Activated CD4-positive, alpha-beta T cell treated with anti-CD3 and anti-CD28 coated beads, Interleukin-2, amount 10 ng/mL, durations not matched to agents 24 days and 14 days (primary cell): ENCODE measurements around the gene PIK3C2B. TPM values are rescaled to one million over a fixed set of nuclear protein-coding genes. Genes with fewer than 3 reads are reported as not detected.

Source experiments
- DNase-seq: peaks from one replicate; pipeline ENCODE4 v3.0.0; 2022
- H3K27ac Mint-ChIP-seq: one replicate; pipeline ENCODE4 v1.8.0; 2022; ENCODE audit warnings: mild to moderate bottlenecking, mixed read lengths
- H3K27me3 Mint-ChIP-seq: one replicate; pipeline ENCODE4 v1.8.0; 2022; ENCODE audit warnings: mixed read lengths
- H3K36me3 Mint-ChIP-seq: one replicate; pipeline ENCODE4 v1.8.0; 2022; ENCODE audit warnings: low read depth, mild to moderate bottlenecking, mixed read lengths
- H3K4me1 Mint-ChIP-seq: one replicate; pipeline ENCODE4 v1.8.0; 2021; ENCODE audit warnings: mixed read lengths
- H3K4me3 Mint-ChIP-seq: one replicate; pipeline ENCODE4 v1.8.0; 2022; ENCODE audit warnings: mild to moderate bottlenecking, moderate library complexity, mixed read lengths
- H3K9me3 Mint-ChIP-seq: one replicate; pipeline ENCODE4 v1.8.0; 2021; ENCODE audit warnings: mixed read lengths
- intact Hi-C: fragments of 100-400 bp; cut with micrococcal nuclease; formaldehyde crosslinking; loops from one replicate; pipeline ENCODE4 v1.15.1; 2023
- total RNA-seq: library from RNA; stranded (reverse); gene quantifications from 2 replicates; pipeline ENCODE4 v1.2.3, GENCODE V29; 2022

PIK3C2B gene
- total RNA-seq, 1 donor from 2014 or later = 23.6 TPM

DNA sequence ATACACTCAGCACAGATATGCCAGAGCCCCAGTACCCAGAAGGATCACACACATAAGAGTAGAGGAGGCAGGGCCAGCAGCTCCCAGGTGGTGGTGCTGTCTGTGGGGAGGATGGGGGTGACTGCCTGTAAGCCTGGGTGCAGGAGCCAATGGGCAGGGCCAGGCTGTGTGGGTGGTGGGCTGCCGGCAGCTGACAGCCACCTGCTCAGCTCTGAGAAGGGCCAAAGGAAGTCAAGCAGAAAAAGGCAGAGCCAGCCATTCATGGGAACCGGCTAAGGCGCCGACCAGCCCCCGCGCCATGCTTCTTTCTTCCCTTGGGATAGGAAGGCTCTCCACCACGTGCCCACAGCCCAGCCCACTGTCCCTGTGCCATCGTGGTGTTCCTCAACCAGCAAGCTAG, 14.1 kb downstream of the PIK3C2B start:
- Mint-ChIP-seq H3K9me3 (no peaks in the 10 kb centered on the region), H3K27ac (no peak overlapping the region), H3K4me1 (peaks cover 40% of the 10 kb centered on the region), H3K36me3 (peaks cover 2% of the 10 kb centered on the region), H3K4me3 (no peak overlapping the region), H3K27me3 (no peaks in the 10 kb centered on the region)
- no peak for DNase-seq
- intact Hi-C loops = no loop called here

- Mint-ChIP-seq H3K27me3 (no peaks in the 10 kb centered on the region), H3K36me3 (peaks cover 4% of the 10 kb centered on the region), H3K4me1 (peaks cover 45% of the 10 kb centered on the region), H3K4me3 (no peak overlapping the region), H3K9me3 (no peaks in the 10 kb centered on the region), H3K27ac (peak overlapping the region; percentile 19)
- DNase-seq = no peak
- intact Hi-C loops = no loop called here
Measured at GRCh38 chr1:204479387-204480136, 15.0 kb downstream of the PIK3C2B start.

DNA sequence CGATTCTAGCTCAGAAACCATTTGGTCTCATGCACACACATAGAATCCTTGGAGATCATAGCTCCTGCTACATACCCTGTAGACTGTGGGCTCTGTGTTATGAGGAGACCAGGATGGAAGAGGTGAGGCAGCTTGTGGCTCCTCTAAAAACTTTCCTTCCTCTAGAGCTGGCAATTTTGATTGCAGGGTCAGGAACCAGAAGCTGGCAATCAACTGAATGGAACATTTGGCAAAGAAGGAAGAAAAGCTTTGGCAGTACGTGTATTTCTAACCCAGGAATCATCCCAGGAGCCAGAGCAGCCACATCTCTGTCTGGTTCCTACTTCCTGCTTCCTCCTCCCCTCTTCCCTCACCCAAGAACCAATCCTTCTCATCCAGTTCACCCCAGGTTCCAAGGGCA, 15.7 kb downstream of the PIK3C2B start:
- no peak for DNase-seq
- H3K4me3 Mint-ChIP-seq = no peak overlapping the region
- intact Hi-C loops = no loop called here
- H3K27me3 Mint-ChIP-seq = no peaks in the 10 kb centered on the region
- peaks cover 4% of the 10 kb centered on the region for H3K36me3 Mint-ChIP-seq
- H3K27ac Mint-ChIP-seq = no peak overlapping the region
- H3K9me3 Mint-ChIP-seq = no peaks in the 10 kb centered on the region
- H3K4me1 Mint-ChIP-seq = peaks cover 45% of the 10 kb centered on the region

- H3K36me3 Mint-ChIP-seq = peaks cover 4% of the 10 kb centered on the region
- no peak for DNase-seq
- intact Hi-C loops = no loop called here
- H3K27me3 Mint-ChIP-seq = no peaks in the 10 kb centered on the region
- no peak overlapping the region for H3K4me3 Mint-ChIP-seq
- H3K9me3 Mint-ChIP-seq = no peaks in the 10 kb centered on the region
- peaks cover 42% of the 10 kb centered on the region for H3K4me1 Mint-ChIP-seq
- no peak overlapping the region for H3K27ac Mint-ChIP-seq
Measured at GRCh38 chr1:204478172-204478899, 16.3 kb downstream of the PIK3C2B start.

- Mint-ChIP-seq H3K4me3 (no peak overlapping the region), H3K27ac (no peak overlapping the region), H3K36me3 (peaks cover 4% of the 10 kb centered on the region), H3K4me1 (peaks cover 40% of the 10 kb centered on the region), H3K9me3 (no peaks in the 10 kb centered on the region), H3K27me3 (no peaks in the 10 kb centered on the region)
- intact Hi-C loops = no loop called here
- no peak for DNase-seq
Measured at GRCh38 chr1:204477036-204477740, 17.4 kb downstream of the PIK3C2B start.

DNA sequence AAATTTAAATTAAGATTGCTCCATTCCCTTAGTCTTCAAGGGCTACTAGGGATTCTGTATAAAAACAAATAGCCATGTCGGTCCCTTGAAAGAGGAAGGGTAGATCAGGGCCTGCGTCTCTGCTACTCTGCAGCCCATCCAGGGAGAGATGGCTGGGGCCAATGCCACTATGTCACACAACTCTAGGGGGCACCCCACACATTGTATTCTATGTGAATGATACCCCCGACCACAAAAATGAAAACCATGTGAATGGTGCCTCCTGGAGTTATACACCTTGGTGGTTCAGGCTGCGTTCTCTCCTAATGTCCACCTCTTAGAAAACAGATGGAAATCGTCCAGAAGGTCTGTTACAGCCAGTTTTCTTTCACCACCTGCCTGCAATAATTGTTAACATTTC, 18.0 kb downstream of the PIK3C2B start:
- Mint-ChIP-seq H3K4me3 (no peak overlapping the region), H3K27ac (no peak overlapping the region), H3K27me3 (no peaks in the 10 kb centered on the region), H3K4me1 (peaks cover 40% of the 10 kb centered on the region), H3K9me3 (no peaks in the 10 kb centered on the region), H3K36me3 (peaks cover 6% of the 10 kb centered on the region)
- DNase-seq = no peak
- intact Hi-C loops = no loop called here

- Mint-ChIP-seq H3K27me3 (no peaks in the 10 kb centered on the region), H3K27ac (no peak overlapping the region), H3K4me1 (peaks cover 37% of the 10 kb centered on the region), H3K36me3 (peaks cover 3% of the 10 kb centered on the region), H3K9me3 (no peaks in the 10 kb centered on the region), H3K4me3 (no peak overlapping the region)
- DNase-seq = no peak
- intact Hi-C loops = no loop called here
Measured at GRCh38 chr1:204475656-204476432, 18.8 kb downstream of the PIK3C2B start.

DNA sequence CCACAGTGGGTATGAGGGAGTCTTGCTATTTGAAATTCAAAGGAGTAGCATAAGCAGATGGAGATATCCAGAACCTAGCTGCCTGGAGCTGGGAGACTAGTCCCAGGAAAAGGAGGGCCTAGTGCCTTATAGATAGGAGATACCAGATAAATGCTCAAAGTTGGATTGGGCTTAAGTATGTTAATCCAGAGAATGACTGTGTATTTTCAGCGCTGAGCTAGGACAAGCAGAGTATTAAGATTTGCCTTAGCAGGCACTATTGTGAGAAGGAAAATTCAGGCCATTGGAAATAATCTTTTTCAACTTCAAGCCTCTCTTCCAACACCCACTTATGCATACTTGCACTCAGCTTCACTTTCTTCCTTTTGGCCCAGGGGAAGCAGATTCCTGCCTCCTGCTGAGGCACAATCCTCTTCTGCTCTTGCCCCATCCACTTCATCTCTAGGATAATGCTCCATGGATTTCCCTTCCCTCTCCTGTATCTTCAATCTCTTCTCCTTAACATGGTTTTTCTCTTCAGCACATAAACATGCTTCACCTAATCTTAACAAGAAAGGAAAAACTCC, 21.1 kb downstream of the PIK3C2B start:
- no peak overlapping the region for H3K27ac Mint-ChIP-seq
- no peak for DNase-seq
- H3K9me3 Mint-ChIP-seq = peaks cover 5% of the 10 kb centered on the region
- intact Hi-C loops = no loop called here
- peaks cover 11% of the 10 kb centered on the region for H3K36me3 Mint-ChIP-seq
- no peak overlapping the region for H3K4me3 Mint-ChIP-seq
- no peaks in the 10 kb centered on the region for H3K27me3 Mint-ChIP-seq
- H3K4me1 Mint-ChIP-seq = peaks cover 20% of the 10 kb centered on the region

DNA sequence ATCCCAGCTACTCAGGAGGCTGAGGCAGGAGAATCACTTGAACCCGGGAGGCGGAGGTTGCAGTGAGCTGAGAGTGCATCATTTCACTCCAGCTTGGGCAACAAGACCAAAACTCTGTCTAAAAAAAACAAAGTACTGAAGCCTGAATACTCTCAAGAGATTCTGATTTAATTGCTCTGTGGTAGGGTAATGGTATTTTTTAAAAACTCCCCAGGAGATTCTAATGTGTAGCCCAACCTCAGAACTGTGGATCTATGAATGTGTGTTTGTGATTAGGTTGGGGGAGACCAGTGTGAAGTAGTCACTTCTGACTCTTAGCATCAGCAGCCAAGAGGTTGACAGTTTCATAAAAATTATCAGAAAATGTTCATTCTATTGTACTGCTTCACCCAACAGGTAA, 21.9 kb downstream of the PIK3C2B start:
- Mint-ChIP-seq H3K27ac (no peak overlapping the region), H3K4me3 (no peak overlapping the region), H3K9me3 (peaks cover 5% of the 10 kb centered on the region), H3K4me1 (peaks cover 17% of the 10 kb centered on the region), H3K27me3 (no peaks in the 10 kb centered on the region), H3K36me3 (peaks cover 15% of the 10 kb centered on the region)
- no peak for DNase-seq
- intact Hi-C loops = no loop called here

- H3K27ac Mint-ChIP-seq = no peak overlapping the region
Measured at GRCh38 chr1:204471687-204472086, 22.9 kb downstream of the PIK3C2B start.

DNA sequence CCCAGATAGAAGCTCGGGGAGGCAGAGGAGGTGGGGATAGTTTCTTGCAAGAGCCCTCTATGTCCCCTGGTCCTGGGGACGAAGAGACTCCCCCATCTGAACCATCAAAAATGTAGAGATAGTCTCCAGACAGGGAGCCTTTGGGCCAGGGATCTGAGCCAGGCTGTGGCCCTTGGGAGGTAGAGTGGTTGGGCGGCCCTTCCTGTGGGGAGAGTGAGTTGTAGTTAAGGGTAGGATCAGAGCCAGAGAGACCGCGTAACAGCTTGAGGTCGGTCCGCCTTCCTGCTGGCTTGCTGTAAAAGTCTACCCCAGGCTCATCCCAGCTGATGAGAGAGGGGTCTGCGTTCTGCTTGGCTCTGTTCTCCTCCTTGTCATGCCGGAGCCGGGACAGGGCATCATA, 25.3 kb downstream of the PIK3C2B start:
- Mint-ChIP-seq H3K9me3 (peaks cover 5% of the 10 kb centered on the region), H3K36me3 (peaks cover 23% of the 10 kb centered on the region), H3K4me3 (no peak overlapping the region), H3K27ac (no peak overlapping the region), H3K27me3 (no peaks in the 10 kb centered on the region), H3K4me1 (peaks cover 20% of the 10 kb centered on the region)
- intact Hi-C loops = no loop called here
- no peak for DNase-seq

More at GRCh38 chr1:204471687-204472086, 22.9 kb downstream of the PIK3C2B start:
- H3K27me3 Mint-ChIP-seq = no peaks in the 10 kb centered on the region
- H3K4me3 Mint-ChIP-seq = no peak overlapping the region
- no peak for DNase-seq
- peaks cover 5% of the 10 kb centered on the region for H3K9me3 Mint-ChIP-seq
- H3K36me3 Mint-ChIP-seq = peaks cover 15% of the 10 kb centered on the region
- H3K4me1 Mint-ChIP-seq = peaks cover 12% of the 10 kb centered on the region
- intact Hi-C loops = no loop called here

GRCh38 chr1:204468766-204469302, 25.8 kb downstream of the PIK3C2B start:
- Mint-ChIP-seq H3K36me3 (peaks cover 28% of the 10 kb centered on the region), H3K4me1 (peaks cover 24% of the 10 kb centered on the region), H3K4me3 (no peak overlapping the region), H3K9me3 (peaks cover 5% of the 10 kb centered on the region), H3K27ac (no peak overlapping the region), H3K27me3 (no peaks in the 10 kb centered on the region)
- intact Hi-C loops = no loop called here
- DNase-seq = no peak

- no peak overlapping the region for H3K4me3 Mint-ChIP-seq
- H3K4me1 Mint-ChIP-seq = peaks cover 28% of the 10 kb centered on the region
- no peak for DNase-seq
- no peak overlapping the region for H3K27ac Mint-ChIP-seq
- peaks cover 31% of the 10 kb centered on the region for H3K36me3 Mint-ChIP-seq
- intact Hi-C loops = no loop called here
- H3K9me3 Mint-ChIP-seq = peaks cover 5% of the 10 kb centered on the region
- no peaks in the 10 kb centered on the region for H3K27me3 Mint-ChIP-seq
Measured at GRCh38 chr1:204468206-204468605, 26.4 kb downstream of the PIK3C2B start.
